Measurements from ENCODE around the gene NXPE3.
"Not testable (repeated sequence)": the region's sequence is repeated elsewhere in the genome, so short reads cannot be mapped to it uniquely, and the experiment has no call there.

NXPE3 gene

GRCh38 chr3:101852983-101853840 lies 74.2 kb downstream of the NXPE3 start:
- no peak for DNase-seq

GRCh38 chr3:101853982-101854381 lies 75.0 kb downstream of the NXPE3 start:
- DNase-seq: no peak

- no peak for DNase-seq
Observed at GRCh38 chr3:101854608-101855304, 75.7 kb downstream of the NXPE3 start.

GRCh38 chr3:101857301-101857741 lies 78.3 kb downstream of the NXPE3 start:
- no peak for DNase-seq

- no peak for DNase-seq
Observed at GRCh38 chr3:101858464-101859030, 79.5 kb downstream of the NXPE3 start.

- DNase-seq: no peak
Observed at GRCh38 chr3:101859882-101860448, 81.0 kb downstream of the NXPE3 start.

- no peak for DNase-seq
Observed at GRCh38 chr3:101861212-101861788, 82.3 kb downstream of the NXPE3 start.

- DNase-seq: no peak
Observed at GRCh38 chr3:101861789-101862415, 82.9 kb downstream of the NXPE3 start.

GRCh38 chr3:101862416-101863165 lies 83.6 kb downstream of the NXPE3 start:
- no peak for DNase-seq

GRCh38 chr3:101864926-101865325 lies 85.9 kb downstream of the NXPE3 start:
- not testable (repeated sequence) for DNase-seq

GRCh38 chr3:101865751-101866509 lies 86.9 kb downstream of the NXPE3 start:
- DNase-seq: no peak

- no peak for DNase-seq
Observed at GRCh38 chr3:101867511-101867910, 88.5 kb downstream of the NXPE3 start.

GRCh38 chr3:101867996-101868395 lies 89.0 kb downstream of the NXPE3 start:
- no peak for DNase-seq

- DNase-seq: no peak
Observed at GRCh38 chr3:101868534-101869464, 89.8 kb downstream of the NXPE3 start.

- DNase-seq: no peak
Observed at GRCh38 chr3:101870138-101870537, 91.1 kb downstream of the NXPE3 start.

GRCh38 chr3:101873619-101874018 lies 94.6 kb downstream of the NXPE3 start:
- DNase-seq: no peak

GRCh38 chr3:101876142-101876541 lies 97.1 kb downstream of the NXPE3 start:
- DNase-seq: no peak
